IMR-90 (cell line): ENCODE measurements around the gene ASCL1. TPM values are rescaled to one million over a fixed set of nuclear protein-coding genes. Genes with fewer than 3 reads are reported as not detected.

ENCODE experiments used
- ATAC-seq: fragments of 200-7000 bp; cut with Tn5 transposase; 2 replicates; pipeline ENCODE4 v1.9.1; 2020; ENCODE audit warnings: low read depth, mild to moderate bottlenecking, moderate library complexity
- BruUV-seq: library from RNA; stranded (reverse); fragments of 400-500 nt; replicated peaks from 2 replicates; lab custom pipeline; 2021; lab: Mats Ljungman, UMichigan
- CTCF ChIA-PET: fragments of 300-600 bp; formaldehyde crosslinking; extraction: SDS; loops from one replicate; lab custom pipeline; 2021; ENCODE audit warnings: antibody characterized with exemption; lab: Yijun Ruan, JAX
- POLR2A ChIA-PET: fragments of 300-600 bp; sonication (Branson Sonifier 250); formaldehyde crosslinking; loops from one replicate; lab custom pipeline; 2022; ENCODE audit warnings: antibody characterized with exemption; ENCODE audit not compliant: unreplicated experiment; lab: Charles Lee
- DNase-seq: peaks from one replicate; pipeline ENCODE4 v3.0.0; 2013
- H2AFZ ChIP-seq: replicated peaks from 2 replicates; pipeline ENCODE3; 2013; ENCODE audit warnings: low read length, mild to moderate bottlenecking; ENCODE audit not compliant: poor library complexity
- H2AK5ac ChIP-seq: 2 replicates; pipeline ENCODE4 v1.6.1; 2013; ENCODE audit warnings: low read depth, low read length, inconsistent platforms
- H2AK9ac ChIP-seq: replicated peaks from 2 replicates; pipeline ENCODE3; 2013; ENCODE audit warnings: mild to moderate bottlenecking, low read depth, low read length, moderate library complexity; ENCODE audit not compliant: poor library complexity
- H2BK120ac ChIP-seq: 2 replicates; pipeline ENCODE4 v1.6.1; 2013; ENCODE audit warnings: low read depth, low read length, inconsistent platforms
- H2BK15ac ChIP-seq: 3 replicates; pipeline ENCODE4 v1.6.1; 2013; ENCODE audit warnings: low read depth, low read length, inconsistent platforms
- H2BK20ac ChIP-seq: 2 replicates; pipeline ENCODE4 v1.6.1; 2013; ENCODE audit warnings: low read depth, mild to moderate bottlenecking, inconsistent platforms, low read length, moderate library complexity
- H2BK5ac ChIP-seq: 2 replicates; pipeline ENCODE4 v1.6.1; 2013; ENCODE audit warnings: mild to moderate bottlenecking, low read depth, low read length, inconsistent platforms; ENCODE audit not compliant: poor library complexity, severe bottlenecking
- H3K14ac ChIP-seq: replicated peaks from 2 replicates; pipeline ENCODE4 v1.6.1; 2013; ENCODE audit warnings: low read depth, low read length, inconsistent platforms
- H3K18ac ChIP-seq: 2 replicates; pipeline ENCODE4 v1.6.1; 2013; ENCODE audit warnings: low read depth, low read length, control low read depth
- H3K23ac ChIP-seq: 2 replicates; pipeline ENCODE4 v1.6.1; 2013; ENCODE audit warnings: low read depth, low read length, inconsistent platforms
- H3K27ac ChIP-seq: 2 replicates; pipeline ENCODE4 v1.5.1; 2013; ENCODE audit warnings: mild to moderate bottlenecking, control low read depth, low read length; ENCODE audit not compliant: insufficient read depth
- H3K27me3 ChIP-seq: 2 replicates; pipeline ENCODE4 v1.6.1; 2013; ENCODE audit warnings: low read length; ENCODE audit not compliant: control insufficient read depth, insufficient read depth
- H3K36me3 ChIP-seq: 2 replicates; pipeline ENCODE4 v1.6.1; 2013; ENCODE audit warnings: low read length, mixed read lengths; ENCODE audit not compliant: control insufficient read depth, insufficient read depth
- H3K4ac ChIP-seq: 2 replicates; pipeline ENCODE4 v1.6.1; 2013; ENCODE audit warnings: low read depth, low read length, inconsistent platforms
- H3K4me1 ChIP-seq: 2 replicates; pipeline ENCODE4 v1.6.1; 2013; ENCODE audit warnings: low read length, mixed read lengths; ENCODE audit not compliant: control insufficient read depth, insufficient read depth
- H3K4me2 ChIP-seq: 2 replicates; pipeline ENCODE4 v1.6.1; 2013; ENCODE audit warnings: low read depth, mild to moderate bottlenecking, control low read depth, low read length, moderate library complexity
- H3K4me3 ChIP-seq: 2 replicates; pipeline ENCODE4 v1.5.1; 2013; ENCODE audit warnings: low read depth, mild to moderate bottlenecking, control low read depth, low read length, moderate library complexity; ENCODE audit not compliant: insufficient read depth
- H3K56ac ChIP-seq: 2 replicates; pipeline ENCODE4 v1.6.1; 2013; ENCODE audit warnings: low read length, inconsistent platforms; ENCODE audit not compliant: insufficient read depth; ENCODE audit errors: extremely low read depth
- H3K79me1 ChIP-seq, 2 experiments: 2 replicates each; pipeline ENCODE4 v1.6.1; 2013; ENCODE audit warnings: low read length in 2 of 2, inconsistent platforms in 1 of 2, low read depth in 1 of 2
- H3K9ac ChIP-seq: 2 replicates; pipeline ENCODE4 v1.6.1; 2013; ENCODE audit warnings: low read depth, low read length, control low read depth
- H3K9me1 ChIP-seq: 2 replicates; pipeline ENCODE4 v1.6.1; 2013; ENCODE audit warnings: low read length, inconsistent platforms; ENCODE audit not compliant: insufficient read depth
- H3K9me3 ChIP-seq: 2 replicates; pipeline ENCODE4 v1.6.1; 2013; ENCODE audit warnings: low read length; ENCODE audit not compliant: control insufficient read depth, insufficient read depth
- H4K20me1 ChIP-seq: 2 replicates; pipeline ENCODE4 v1.6.1; 2013; ENCODE audit warnings: low read length, inconsistent platforms; ENCODE audit not compliant: insufficient read depth
- H4K5ac ChIP-seq: 2 replicates; pipeline ENCODE4 v1.6.1; 2013; ENCODE audit warnings: mild to moderate bottlenecking, low read depth, low read length, control low read depth
- H4K8ac ChIP-seq, 2 experiments: 2 replicates each; pipeline ENCODE4 v1.6.1; 2013; ENCODE audit warnings: low read depth in 2 of 2, low read length in 2 of 2, control low read depth in 1 of 2, inconsistent platforms in 1 of 2
- H4K91ac ChIP-seq: 2 replicates; pipeline ENCODE4 v1.6.1; 2013; ENCODE audit warnings: low read depth, low read length, inconsistent platforms; ENCODE audit not compliant: insufficient read depth
- CEBPB ChIP-seq: IDR thresholded peaks from 2 replicates; pipeline ENCODE4 v1.6.1; 2012; ENCODE audit warnings: low read depth, low read length, improper control_type of control experiment
- CHD1 ChIP-seq: IDR thresholded peaks from 2 replicates; pipeline ENCODE4 v1.6.1; 2012; ENCODE audit warnings: low read depth, low read length, improper control_type of control experiment
- WGBS, 2 experiments: methylation state at CpG; one replicate each; pipeline versions ENCODE4 v1.1.5 to v1.1.7; 2013; ENCODE audit warnings: missing lambda C conversion rate in 2 of 2; ENCODE audit not compliant: insufficient read length in 1 of 2; ENCODE audit errors: extremely low coverage in 2 of 2; 5-methylcytosine and 5-hydroxymethylcytosine counted together
- dilution Hi-C: fragments of 300-500 bp; cut with HindIII; formaldehyde crosslinking; loops from one replicate; pipeline ENCODE4 v1.14.3; 2018; ENCODE audit warnings: low sequenced_read_pairs; ENCODE audit not compliant: unreplicated experiment
- in situ Hi-C: fragments of 300-500 bp; cut with MboI; formaldehyde crosslinking; loops from 3 replicates; pipeline ENCODE4 v1.14.3; 2019; ENCODE audit warnings: low sequenced_read_pairs, inconsistent platforms, mixed read lengths
- intact Hi-C: fragments of 100-400 bp; cut with micrococcal nuclease; formaldehyde crosslinking; loops from 2 replicates; pipeline ENCODE4 v1.10.0; 2022
- polyA plus RNA-seq, 3 experiments: library from polyadenylated mRNA; depleted of rRNA; stranded (reverse); fragments of >200 nt; gene quantifications; 2 replicates each; pipeline ENCODE4 v1.2.3, GENCODE V29; 2012; ENCODE audit warnings: low replicate concordance in 1 of 3
- total RNA-seq: library from RNA; depleted of rRNA; stranded (reverse); fragments of >200 nt; gene quantifications from 2 replicates; pipeline ENCODE4 v1.2.3, GENCODE V29; 2012

The ASCL1 gene
- total and polyA plus RNA-seq, 2 of the 4 experiments (the other 2 are of a cell fraction) = not detected

DNA sequence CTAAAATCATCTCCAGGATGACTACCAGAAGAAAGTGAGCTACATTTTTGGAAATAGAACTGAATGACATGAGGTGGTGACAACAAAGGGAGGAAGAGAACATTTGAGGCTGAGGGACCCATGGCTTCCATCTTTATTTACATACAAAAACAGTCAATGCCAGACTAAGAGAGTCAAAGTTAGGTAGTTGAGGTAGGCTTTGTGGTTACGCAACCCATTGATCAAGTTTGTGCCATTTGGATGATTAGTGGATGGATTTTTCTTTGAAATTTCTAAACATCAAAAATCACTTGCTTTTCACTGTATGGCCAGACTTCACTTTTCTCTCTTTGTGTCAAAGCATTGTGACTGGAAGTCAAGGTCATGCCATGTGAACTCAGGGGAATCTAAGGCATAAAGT lies 22.9 kb downstream of the ASCL1 start:
- dilution Hi-C loops (no loop called here), intact Hi-C loops (no loop called here), in situ Hi-C loops (no loop called here)
- Histone ChIP-seq H3K27ac (no peak overlapping the region), H2AK5ac (no peak overlapping the region), H3K9me1 (no peaks in the 10 kb centered on the region), H3K79me1 (no peaks in the 10 kb centered on the region), H2BK15ac (no peak overlapping the region), H4K91ac (no peak overlapping the region), H2BK20ac (no peak overlapping the region), H2AK9ac (no peak overlapping the region), H2BK120ac (no peak overlapping the region), H3K4me1 (no peaks in the 10 kb centered on the region), H3K4me3 (no peak overlapping the region), H3K9me3 (peaks cover 7% of the 10 kb centered on the region; the same call in 1 of the 2 replicates), H3K18ac (no peak overlapping the region), H3K14ac (no peak overlapping the region), H2BK5ac (no peak overlapping the region), H4K8ac (no peak overlapping the region), H3K9ac (no peak overlapping the region), H3K56ac (no peak overlapping the region), H2AFZ (no peak overlapping the region), H3K4me2 (no peak overlapping the region), H4K20me1 (no peaks in the 10 kb centered on the region), H4K5ac (no peak overlapping the region), H3K27me3 (no peaks in the 10 kb centered on the region), H3K4ac (no peak overlapping the region), H3K23ac (no peak overlapping the region), H3K36me3 (no peaks in the 10 kb centered on the region)
- ChIA-PET CTCF (no interaction called here), POLR2A (no interaction called here)
- DNase-seq (no peak), ATAC-seq (no peak)
- TF ChIP-seq CEBPB (peak; percentile 50; the same call in 1 of the 2 replicates), CHD1 (no peak)
- no TSS peak for BruUV-seq
- WGBS, 2 experiments = no CpG with 5 or more reads among the region's 1 CpG
